ENCODE data around the gene IL4R.

DNA sequence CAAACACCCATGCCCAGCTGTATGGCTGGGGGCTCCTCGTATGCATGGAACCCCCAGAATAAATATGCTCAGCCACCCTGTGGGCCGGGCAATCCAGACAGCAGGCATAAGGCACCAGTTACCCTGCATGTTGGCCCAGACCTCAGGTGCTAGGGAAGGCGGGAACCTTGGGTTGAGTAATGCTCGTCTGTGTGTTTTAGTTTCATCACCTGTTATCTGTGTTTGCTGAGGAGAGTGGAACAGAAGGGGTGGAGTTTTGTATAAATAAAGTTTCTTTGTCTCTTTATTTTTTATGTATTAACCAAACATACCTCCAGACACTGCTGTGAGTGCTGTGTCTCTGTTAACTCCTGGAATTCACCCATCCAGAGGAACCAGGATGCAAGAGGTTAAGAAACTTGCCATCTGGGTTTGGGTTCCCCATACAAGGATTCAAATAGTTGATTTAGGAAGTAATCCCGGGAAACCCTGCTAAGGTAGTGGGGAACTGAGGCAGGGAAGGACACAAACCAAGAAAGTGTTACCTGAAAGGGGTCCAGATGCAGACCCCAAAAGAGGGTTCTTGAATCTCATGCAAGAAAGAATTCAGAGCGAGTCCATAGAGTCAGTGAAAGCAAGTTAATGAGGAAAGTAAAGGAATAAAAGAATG, 50.8 kb downstream of the IL4R start:
- TF ChIP-seq, protein P1, sequence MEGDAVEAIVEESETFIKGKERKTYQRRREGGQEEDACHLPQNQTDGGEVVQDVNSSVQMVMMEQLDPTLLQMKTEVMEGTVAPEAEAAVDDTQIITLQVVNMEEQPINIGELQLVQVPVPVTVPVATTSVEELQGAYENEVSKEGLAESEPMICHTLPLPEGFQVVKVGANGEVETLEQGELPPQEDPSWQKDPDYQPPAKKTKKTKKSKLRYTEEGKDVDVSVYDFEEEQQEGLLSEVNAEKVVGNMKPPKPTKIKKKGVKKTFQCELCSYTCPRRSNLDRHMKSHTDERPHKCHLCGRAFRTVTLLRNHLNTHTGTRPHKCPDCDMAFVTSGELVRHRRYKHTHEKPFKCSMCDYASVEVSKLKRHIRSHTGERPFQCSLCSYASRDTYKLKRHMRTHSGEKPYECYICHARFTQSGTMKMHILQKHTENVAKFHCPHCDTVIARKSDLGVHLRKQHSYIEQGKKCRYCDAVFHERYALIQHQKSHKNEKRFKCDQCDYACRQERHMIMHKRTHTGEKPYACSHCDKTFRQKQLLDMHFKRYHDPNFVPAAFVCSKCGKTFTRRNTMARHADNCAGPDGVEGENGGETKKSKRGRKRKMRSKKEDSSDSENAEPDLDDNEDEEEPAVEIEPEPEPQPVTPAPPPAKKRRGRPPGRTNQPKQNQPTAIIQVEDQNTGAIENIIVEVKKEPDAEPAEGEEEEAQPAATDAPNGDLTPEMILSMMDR (IDR thresholded peaks at IDR 0.05): no peak
- TF ChIP-seq POLR2AphosphoS5 (IDR thresholded peaks at IDR 0.05; ENCODE audit: low read depth, low read length) (no peak), REST (IDR thresholded peaks at IDR 0.05; ENCODE audit: insufficient read depth in 1 of 2, low read depth in 2 of 2, low read length in 1 of 2) (no peak), TCF7L2 (IDR thresholded peaks at IDR 0.05; ENCODE audit: low read depth, low read length) (no peak), SIN3A (IDR thresholded peaks at IDR 0.05; ENCODE audit: borderline replicate concordance, insufficient read depth, low read depth, low read length) (no peak)

Data from Panc1 (cell line).